NCI-H146 treated with DMSO at 0.1 percent for 48 hours (cell line): ENCODE measurements around the gene PDE8B.

ENCODE experiments used
- DNase-seq: peaks from one replicate; lab custom pipeline; 2025; ENCODE audit not compliant: unreplicated experiment; lab: John Stamatoyannopoulos, UW

Gene PDE8B

DNA sequence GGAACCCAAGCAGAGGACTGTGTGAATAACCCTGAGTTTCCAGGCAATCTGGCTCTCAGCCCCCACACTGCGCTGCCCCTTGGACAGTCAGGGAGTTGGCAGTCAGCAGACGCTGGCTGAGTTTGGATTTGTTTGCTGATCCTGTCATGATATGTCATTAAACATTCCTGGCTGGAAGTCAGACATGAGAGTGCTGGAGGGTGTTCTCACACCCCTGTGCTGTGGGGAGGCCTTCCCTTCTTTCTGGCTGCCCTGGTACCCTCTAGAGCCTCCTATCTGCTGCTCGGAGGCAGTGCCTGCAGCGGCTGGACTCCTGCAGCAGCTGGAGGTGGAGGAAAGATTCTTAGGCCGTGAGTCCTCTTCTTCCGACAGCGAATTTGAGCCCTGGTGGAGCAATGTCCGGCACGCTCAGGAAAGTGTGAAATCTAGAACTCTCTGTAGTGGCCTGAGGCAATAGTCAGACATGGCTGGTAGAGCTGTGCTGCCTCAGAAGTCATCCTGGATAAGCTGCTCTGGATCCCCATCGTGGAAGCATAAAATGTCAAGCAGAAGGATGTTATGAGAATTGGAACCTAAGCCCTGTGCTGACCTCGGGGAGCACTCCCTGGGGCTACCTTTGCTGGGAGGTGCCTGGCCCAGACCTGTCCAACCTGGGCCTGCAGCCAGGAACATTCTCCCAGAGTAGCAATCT is 72.0 kb downstream of the PDE8B start:
- DNase-seq: no peak

DNA sequence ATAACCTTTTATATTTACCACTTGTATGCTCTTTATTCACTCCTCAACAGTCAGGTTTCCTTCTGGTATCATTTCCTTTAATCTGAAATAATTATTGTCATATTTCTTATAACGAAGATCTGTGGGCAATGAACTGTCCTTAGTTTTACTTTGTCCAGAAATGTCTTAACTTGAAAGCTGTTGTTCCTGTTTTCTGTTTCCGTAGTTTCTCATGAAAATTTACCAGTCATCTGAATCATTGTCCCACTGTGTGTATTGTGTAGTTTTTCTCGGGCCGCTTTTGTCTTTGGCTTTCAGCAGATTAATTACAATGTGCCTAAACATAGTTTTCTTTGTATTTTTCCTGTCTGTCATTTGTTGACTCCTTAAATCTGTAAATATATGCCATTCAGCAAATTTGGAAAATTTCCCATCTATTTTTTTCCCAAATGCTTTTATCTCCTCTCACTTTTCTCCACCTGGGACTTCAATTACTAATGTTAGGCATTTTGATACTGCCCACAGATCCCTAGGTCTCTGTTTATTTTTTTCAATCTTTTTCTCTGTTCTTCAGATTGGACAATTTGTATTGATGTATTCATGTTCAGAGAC is 74.9 kb downstream of the PDE8B start:
- no peak for DNase-seq

DNA sequence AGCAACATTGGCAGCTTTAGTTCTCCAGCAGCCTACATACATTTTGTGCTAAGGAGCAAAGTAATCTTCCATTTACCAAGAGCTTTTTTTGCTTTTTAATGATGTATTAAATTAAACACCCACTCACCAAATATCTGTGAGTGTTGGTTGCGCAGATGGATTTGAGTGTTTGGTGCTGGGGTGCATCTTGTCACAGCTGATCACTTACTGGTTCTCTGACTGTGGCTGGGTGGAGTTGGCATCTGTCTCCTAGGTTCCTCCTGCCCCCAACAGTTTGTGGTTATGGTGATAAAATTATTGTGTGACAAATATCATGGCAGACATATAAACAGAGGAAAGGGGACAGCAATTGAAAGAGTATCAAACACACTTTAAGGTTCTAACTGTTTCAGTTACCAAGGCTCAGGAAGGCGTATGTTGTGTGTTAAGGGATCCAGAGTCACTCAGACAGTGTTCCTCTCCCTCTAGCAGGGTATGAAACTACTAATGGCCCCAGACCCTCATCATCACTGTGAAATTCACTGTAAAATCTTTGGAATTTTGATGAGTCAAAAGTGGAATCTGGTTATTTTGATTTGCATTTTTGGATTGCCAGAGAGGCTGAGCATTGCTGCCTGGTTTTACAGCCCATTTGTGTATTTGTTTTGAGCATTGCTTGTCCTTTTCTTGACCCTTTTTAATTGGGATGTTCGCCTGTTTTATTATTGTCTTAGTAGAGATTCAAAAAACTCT is 81.7 kb downstream of the PDE8B start:
- no peak for DNase-seq

DNA sequence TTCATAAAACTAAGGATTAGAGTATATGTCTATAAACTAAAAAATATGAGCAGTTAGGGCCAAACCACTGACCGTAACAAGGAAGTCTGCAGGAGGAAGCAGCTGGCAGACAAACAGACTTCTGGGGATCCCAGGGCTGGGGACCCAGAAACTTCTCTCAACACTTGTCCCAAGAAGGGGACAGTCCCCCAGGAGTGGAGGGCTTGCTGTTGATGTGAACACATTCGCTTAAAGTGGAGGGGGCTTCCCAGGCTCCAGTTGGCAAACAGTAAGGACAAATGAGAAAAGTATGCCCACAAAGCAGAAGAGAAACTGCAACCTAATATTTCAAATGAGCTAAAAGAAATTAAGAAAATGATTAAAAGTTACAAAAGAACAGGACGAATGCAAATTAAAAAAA is 83.7 kb downstream of the PDE8B start:
- DNase-seq: no peak

DNA sequence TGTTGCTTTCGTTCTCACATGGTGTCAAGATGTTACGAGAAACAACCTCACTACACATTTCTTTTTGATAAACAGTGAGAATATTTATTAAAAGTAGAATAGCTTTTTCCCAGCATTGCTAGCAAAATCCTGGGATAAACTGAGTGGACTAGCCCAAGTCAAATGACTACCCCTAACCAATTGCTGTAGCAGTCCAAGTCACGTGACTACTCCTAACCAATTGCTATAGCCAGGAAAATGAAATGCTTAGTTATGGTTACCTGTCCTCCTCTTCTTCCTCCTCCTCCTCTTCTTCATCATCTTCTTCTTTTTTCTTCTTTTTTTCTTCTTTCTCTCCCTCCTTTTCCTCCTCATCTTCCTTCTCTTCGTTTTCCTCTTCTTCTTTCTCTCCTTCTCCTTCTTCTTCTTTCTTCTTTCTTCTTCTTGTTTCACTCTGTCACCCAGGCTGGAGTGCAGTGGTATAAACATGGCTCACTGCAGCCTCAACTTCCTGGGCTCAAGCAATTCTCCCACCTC is 85.4 kb downstream of the PDE8B start:
- no peak for DNase-seq

DNA sequence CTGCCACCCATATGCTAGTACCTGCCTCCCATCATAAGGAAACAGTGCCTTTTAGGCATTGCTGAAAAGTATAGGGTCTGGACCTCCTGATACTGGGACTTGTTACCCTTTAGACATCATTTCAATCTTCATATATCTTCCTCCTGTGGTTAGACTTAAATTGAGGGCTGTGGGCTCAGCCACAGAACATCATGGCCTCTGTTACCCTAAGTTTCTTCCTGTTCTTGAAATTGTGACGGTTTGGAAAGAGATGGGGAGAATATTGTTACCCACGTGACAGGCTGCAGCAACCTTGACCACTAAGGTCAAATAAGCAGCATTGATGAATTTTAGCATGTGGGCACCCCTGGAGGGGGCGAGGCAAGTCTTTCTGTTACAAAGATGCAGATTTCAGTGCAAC is 87.7 kb downstream of the PDE8B start:
- DNase-seq: no peak

DNA sequence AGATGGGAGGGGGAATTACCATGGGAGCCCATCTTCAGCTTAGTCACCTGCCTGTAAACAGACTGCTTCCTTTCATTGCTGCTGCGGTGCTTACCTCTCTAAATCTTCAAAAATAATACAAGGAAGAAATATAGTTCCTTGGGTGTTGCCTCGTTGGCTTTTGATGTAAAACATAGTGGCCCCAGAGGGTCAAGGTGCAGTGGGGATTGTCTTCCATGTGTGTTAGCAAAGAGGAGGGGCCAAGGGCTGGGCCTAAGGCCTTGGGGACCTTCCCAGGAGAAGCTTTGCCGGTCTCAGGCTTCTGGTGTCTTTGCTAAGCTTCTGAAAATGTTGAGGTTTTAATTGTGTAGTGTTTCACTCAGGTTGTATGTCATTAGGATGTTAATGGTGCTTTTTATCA is 90.0 kb downstream of the PDE8B start:
- no peak for DNase-seq

DNA sequence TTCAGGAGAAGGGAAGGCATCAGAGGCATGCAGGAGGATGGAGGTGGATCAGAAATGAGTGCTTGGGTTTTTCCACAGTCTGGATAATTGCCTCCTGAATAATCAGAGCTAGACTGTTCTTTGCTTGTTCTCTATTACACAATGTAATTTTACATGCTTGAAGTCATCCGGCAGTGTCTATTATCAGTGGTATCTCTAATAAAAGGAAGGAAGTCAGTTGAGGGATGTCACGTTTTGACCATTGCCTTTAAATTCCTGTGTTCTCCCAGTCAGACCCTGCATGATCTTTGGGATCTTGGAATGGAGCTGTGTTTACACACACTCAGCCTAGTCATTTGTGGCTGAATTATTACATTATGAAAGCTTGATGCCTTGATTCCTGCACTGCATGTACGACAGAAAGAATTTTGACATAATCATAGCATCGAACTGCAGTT is 91.0 kb downstream of the PDE8B start:
- DNase-seq: no peak

DNA sequence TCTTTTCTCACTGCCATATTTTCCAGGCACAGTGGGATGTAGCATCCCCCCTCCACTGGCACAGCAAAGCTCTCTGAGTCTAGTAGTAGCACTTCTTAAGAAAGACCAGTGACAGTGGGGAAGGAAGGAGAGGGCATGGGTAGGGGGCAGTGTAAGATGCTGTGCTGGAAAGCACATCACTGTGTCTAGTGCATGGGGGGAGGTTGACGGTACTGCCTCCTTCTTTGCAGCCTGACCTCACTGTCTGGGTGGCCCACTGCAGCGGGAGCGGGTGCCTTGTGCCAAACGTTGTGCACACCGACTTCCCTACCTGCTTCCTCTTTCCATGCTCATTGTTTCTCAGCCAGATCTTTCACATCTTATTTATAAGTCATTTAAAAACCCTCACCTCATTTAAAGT is 91.8 kb downstream of the PDE8B start:
- no peak for DNase-seq

DNA sequence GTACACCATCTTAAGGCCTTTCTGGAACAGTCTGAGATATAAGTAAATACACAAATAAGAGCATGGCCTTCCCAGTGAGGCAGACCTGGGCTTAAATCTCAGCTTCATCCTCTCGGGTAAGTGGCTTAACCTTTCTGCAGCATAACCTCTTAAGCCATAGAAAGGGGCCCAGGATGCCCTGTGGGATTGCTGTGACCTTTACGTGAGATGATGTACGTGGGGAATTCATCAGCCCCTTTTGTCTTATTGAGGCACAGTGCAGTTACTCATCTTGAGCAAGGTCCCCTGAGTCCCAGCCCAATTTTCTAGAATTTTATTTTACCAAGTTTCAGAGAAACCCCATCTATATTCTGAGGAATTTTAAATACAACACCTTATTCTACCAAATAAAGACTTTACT is 92.2 kb downstream of the PDE8B start:
- no peak for DNase-seq

DNA sequence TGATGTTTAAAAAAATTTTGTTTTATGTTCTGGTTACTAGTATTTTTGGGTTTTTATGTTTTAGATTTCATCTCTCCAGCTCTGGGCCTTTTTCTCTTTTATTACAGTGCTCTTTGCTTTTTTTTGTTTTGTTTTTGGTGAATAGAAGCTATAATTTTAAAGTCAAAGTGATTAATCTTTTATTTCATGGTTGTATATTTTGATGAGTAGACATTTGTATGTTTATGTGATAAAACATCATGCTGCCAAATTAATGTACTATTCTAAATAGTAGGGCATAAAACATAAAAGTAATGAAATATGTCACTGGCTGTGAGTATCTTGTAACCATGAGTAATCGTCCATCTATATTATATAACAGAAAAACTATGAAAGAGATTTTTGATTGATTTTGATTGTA is 93.9 kb downstream of the PDE8B start:
- DNase-seq: no peak

DNA sequence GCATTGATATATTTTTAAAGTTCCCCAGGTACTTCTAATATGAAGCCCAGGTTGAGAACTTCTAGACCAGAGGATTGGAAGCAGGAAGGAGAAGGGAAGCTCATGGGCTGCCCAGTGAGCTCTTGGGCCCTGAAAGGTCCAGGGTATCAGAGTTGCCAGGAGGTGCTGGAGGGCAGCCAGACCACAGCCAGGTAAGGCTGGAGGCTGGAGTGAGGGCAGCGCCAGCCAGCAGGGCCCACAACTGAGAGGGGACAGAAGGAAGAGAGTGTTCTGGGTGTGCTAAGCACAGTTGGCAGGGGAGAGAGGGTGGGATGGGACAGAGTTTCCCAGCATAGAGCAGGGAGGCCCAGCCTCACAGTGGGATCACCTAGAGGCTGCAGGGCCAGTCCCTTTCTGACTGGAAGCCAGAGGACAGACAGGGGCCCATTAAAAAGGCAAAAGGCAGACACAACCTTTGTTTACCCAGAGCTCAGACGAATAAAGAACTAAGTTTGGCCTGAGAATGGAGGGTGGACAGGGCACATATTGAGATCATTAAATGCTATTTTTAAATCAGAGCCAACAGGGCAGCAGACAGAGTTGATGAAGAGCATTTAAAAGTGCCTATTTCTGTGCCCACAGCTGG is 94.9 kb downstream of the PDE8B start:
- DNase-seq: no peak

DNA sequence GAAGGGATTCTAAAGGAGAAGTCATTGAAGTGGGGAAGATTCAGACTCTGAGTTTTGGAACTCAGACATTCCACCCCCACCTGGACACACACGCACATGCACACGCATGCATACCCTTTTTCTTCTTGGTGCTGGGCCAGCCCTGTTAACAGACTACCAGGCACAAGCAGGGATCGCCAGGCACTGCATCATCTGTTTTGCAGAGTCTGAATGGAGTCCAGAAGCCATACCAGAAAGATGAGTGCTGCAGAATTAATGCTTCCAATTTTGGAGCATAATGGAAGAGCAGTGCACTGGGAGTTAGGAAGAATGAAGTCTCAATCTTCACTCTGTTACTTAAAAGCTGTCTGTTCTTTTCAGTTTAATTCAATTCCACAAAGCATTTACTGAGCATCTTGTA is 95.5 kb downstream of the PDE8B start:
- DNase-seq: no peak

DNA sequence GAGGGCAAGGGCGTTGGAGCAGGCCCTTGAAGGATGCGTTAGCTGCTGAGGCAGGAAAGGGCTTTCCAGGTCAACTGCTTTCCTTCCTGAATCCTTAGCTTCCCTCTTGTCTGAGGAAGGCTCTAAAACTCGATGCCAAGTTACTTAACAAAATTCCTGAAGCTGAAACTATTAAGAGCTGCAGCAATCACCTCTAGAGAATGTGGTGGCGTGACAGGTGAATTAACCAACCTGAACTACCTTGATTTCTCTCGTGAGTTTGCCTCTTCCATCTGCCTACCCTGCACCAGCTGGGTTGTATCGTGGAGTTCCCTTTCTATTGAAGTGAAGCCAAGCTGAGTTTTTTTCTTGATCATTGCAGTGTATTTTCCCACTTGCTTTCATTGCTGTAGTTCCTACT is 96.1 kb downstream of the PDE8B start:
- DNase-seq: no peak

DNA sequence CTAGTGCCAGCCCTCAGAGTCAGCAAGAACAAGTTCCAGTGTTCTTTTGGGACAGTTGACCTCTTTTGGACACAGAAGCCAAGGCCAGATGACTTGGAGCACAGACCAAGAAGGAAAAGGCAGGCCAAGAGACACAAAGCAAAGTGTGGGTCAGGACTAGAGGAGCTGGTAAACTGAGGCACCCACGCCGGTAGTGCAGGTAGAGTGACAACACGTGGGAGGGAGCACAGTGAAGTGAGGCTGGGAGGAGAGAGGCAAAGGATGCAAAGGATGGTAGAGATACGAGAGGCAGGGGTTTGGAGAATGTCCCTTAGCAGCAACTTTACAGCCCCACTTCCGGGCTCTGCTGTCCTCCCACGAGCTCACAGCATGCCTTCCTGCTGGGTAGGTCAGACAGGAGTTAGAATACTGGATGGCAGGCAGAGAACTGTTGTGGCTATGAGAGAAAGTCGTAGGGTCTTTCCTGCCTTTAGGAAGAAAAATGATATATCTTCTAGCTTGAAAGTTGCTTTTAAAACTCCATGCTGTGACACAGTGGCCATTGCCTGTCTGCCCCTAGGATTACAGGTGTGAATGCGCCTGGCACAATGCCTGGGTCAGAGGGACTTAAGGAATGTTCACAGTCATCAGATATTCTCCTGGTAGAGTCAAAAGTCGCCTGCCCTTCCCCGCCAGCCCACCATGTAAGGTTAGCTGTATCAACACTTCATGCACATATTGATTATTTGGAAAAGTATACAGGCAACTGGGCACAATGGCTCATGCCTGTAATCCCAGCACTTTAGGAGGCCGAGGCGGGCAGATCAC is 97.9 kb downstream of the PDE8B start:
- no peak for DNase-seq

DNA sequence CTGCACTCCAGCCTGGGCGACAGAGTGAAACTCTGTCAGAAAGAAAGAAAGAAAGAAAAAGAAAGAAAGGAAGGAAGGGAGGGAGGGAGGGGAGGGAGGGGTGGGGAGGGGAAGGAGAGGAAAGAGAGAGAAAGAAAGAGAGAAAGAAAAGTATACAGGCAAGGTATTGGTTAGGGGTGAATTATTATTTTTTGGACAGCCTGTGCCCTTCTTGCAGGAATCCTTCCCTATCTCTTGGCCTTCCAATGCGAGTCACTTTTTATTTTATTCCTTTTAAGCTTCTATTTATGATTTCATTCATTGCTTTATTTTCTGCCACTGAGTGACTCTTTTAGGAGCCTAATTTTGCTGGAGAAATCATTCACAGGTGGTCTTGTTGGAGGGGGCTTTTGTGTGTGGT is 98.7 kb downstream of the PDE8B start:
- no peak for DNase-seq

DNA sequence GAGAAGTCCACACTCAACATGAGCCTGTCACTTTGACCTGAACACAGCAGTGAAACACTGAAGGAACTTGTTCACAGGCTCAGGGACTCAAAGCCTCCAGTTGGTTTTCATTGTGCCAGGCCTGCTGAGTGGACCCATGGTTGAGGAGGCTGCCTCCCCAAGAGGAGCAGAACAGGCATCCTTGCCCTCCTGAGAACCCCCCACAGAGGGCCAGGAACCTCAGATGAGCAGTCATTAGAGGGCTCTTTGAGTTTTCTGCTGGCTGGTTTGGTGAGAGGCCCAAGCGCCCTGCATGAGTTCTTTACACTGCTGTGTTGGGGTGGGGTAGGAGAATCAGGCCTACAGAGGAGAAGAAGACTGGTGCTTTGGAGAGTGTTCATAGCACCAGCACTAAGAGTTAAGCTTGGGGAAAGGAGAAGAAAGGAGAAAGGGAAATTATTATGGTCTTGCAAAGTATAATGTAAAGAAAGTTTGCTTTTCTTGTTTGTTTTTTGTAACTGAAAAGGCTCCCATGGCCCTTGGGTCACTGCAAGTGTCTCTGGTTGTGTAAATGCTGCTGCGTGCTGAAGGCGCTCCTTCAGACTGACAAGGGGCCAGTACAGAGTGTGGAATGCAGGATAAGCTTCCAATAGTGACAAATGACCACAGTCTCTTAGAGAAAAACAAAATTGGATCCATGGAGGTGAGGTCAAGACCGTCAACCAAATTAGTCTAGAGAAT is 100.2 kb downstream of the PDE8B start:
- no peak for DNase-seq

DNA sequence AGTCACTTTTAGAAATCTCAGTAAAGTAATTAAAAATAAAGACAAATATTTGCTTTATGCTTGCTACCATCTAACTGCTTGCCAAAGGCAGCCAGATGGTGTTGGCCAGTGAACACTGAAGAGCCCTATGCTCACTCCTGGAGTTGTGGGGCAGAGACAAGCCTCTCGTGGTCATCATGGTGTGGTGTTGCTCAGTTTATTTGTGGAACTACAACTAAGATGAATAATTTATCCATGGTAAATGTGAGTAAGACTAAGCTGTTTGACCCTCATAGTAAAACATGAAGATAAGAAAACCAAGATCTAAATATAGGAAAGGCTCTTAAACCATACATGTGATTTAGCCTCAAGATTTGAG is 100.7 kb downstream of the PDE8B start:
- no peak for DNase-seq

DNA sequence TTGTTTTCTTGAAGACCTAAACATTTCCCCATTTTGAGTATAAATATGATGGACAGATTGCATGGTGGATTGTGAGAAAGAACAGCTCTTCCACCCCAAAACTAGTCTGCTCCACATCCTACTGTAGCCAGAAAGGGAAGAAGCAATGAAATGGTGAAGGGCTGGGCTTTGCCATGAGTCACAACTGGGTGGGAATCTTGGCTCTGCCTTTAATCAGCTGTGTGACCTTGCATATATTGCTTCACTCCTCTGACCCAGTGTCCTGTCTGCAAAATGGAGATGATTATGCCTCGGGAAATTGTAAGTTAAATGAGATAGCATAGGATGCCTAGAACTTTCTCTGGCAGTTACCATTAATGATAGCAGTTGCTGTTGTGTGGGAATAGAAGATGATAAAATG is 101.9 kb downstream of the PDE8B start:
- DNase-seq: no peak

DNA sequence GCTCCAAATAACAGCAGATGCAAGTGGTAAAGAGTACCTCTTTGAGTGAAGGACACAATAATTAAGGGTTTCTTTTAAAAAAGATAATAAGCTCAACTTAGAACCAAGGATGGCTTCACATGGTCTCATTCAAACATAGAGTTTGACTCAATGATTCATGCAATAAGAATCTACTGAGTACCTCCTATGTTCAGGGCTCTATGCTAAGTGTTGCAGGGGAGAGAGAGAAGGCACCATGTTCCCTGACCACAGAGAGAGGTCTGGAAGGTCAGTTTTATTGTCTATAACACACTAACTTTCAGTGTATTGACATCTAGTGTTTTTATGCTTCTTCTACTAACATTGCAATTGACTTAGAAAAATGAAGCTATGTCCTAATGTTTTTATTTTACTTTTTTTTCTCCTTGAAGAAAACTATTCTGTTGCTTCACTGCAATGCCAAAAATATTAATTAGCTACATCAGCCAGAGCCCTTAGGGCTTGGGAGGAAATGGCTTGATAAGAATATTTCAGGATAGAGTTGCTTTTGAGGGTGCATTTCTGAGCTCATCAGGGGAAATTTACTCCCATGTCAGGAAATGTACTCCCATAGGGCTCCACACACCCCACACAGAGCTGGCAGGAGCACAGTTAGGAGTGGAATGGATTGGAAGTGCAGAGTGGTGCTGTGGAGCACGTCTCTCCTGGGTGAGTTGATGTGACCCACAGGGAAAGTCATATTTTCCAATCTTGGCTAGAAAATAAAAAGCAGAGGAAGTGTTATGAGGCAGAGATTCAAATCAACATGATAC is 106.6 kb downstream of the PDE8B start:
- no peak for DNase-seq
